HepG2 (cell line): ENCODE data around the gene N4BP2. TPM values are rescaled to one million over a fixed set of nuclear protein-coding genes. Genes with fewer than 3 reads are reported as not detected.

Experiments used
- ATAC-seq: fragments of 200-7000 bp; cut with Tn5 transposase; 3 replicates; pipeline ENCODE4 v1.9.1; 2020; ENCODE audit warnings: mild to moderate bottlenecking, moderate library complexity
- BruUV-seq: library from RNA; stranded (reverse); fragments of 400-500 nt; replicated peaks from 2 replicates; lab custom pipeline; 2021; lab: Mats Ljungman, UMichigan
- CTCF ChIA-PET: fragments of 300-600 bp; formaldehyde crosslinking; extraction: SDS; loops from one replicate; lab custom pipeline; 2021; ENCODE audit warnings: low total read pairs, inconsistent platforms, low intra/inter-chr PET ratio; lab: Yijun Ruan, JAX
- POLR2A ChIA-PET: fragments of 350-600 bp; sonication (Branson Sonifier 250); formaldehyde crosslinking; loops from one replicate; lab custom pipeline; 2020; ENCODE audit warnings: antibody characterized with exemption, inconsistent platforms; lab: Yijun Ruan, JAX
- DNase-seq: peaks from one replicate; pipeline ENCODE4 v3.0.0-alpha.2; 2015; ENCODE audit warnings: low spot score
- FAIRE-seq: peaks from 3 replicates; lab custom pipeline; 2011; peaks lifted over from hg19 to GRCh38; lab: Jason Lieb, UNC
- H2AFZ ChIP-seq: one replicate; pipeline ENCODE4 v1.6.1; 2011; ENCODE audit warnings: low read length, inconsistent platforms
- H3K27ac ChIP-seq: fragments of 300-600 bp; 3 replicates; pipeline ENCODE4 v1.8.0; 2011; ENCODE audit warnings: mixed run types, mild to moderate bottlenecking, mixed read lengths, low read length, inconsistent platforms; ENCODE audit not compliant: insufficient read depth; ENCODE audit errors: extremely low read length
- H3K27me3 ChIP-seq, 2 experiments: fragments of 200-600 bp in 1 of 2; 2 replicates in 1 of 2; 3 replicates in 1 of 2; pipeline versions ENCODE4 v1.6.0 to v1.8.0; 2011; ENCODE audit warnings: low read length in 2 of 2, mild to moderate bottlenecking in 2 of 2, moderate library complexity in 2 of 2, inconsistent platforms in 1 of 2; ENCODE audit not compliant: insufficient read depth in 2 of 2, control insufficient read depth in 1 of 2
- H3K36me3 ChIP-seq, 2 experiments: fragments of 200-600 bp in 1 of 2; replicated peaks in 1 of 2; 2 replicates in 1 of 2; 3 replicates in 1 of 2; pipeline versions ENCODE4 v1.5.1 to v1.8.0; 2011; ENCODE audit warnings: low read length in 2 of 2, inconsistent platforms in 1 of 2; ENCODE audit not compliant: insufficient read depth in 2 of 2, control insufficient read depth in 1 of 2
- H3K4me1 ChIP-seq: 2 replicates; pipeline ENCODE4 v1.5.1; 2012; ENCODE audit warnings: low read length, inconsistent platforms; ENCODE audit not compliant: insufficient read depth
- H3K4me2 ChIP-seq: 2 replicates; pipeline ENCODE4 v1.6.0; 2011; ENCODE audit warnings: low read depth, low read length, inconsistent platforms
- H3K4me3 ChIP-seq, 3 experiments: fragments of 200-600 bp in 1 of 3; sonication (generic), shearing (Covaris generic) in 1 of 3; replicated peaks in 1 of 3; 2 replicates each; pipeline ENCODE4 v1.5.1; 2011 to 2016; ENCODE audit warnings: low read length in 3 of 3, inconsistent platforms in 2 of 3, low read depth in 2 of 3, mild to moderate bottlenecking in 2 of 3, control low read depth in 1 of 3, mixed read lengths in 1 of 3; ENCODE audit not compliant: insufficient read depth in 1 of 3
- H3K79me2 ChIP-seq: one replicate; pipeline ENCODE4 v1.6.1; 2011; ENCODE audit warnings: low read length, inconsistent platforms; ENCODE audit not compliant: insufficient read depth
- H3K9ac ChIP-seq: 2 replicates; pipeline ENCODE4 v1.6.0; 2011; ENCODE audit warnings: mild to moderate bottlenecking, low read depth, low read length, inconsistent platforms; ENCODE audit not compliant: insufficient read depth
- H3K9me3 ChIP-seq: 2 replicates; pipeline ENCODE4 v1.5.1; 2012; ENCODE audit warnings: mild to moderate bottlenecking, low read length
- H4K20me1 ChIP-seq: 2 replicates; pipeline ENCODE4 v1.6.0; 2011; ENCODE audit warnings: inconsistent platforms, mild to moderate bottlenecking, low read length, moderate library complexity; ENCODE audit not compliant: insufficient read depth
- ESRRA ChIP-seq: sonication (generic); formaldehyde crosslinking; IDR thresholded peaks from 2 replicates; pipeline ENCODE4 v1.5.1; 2020; ENCODE audit warnings: mild to moderate bottlenecking, low read depth, missing genetic modification reagents
- FOXA3 ChIP-seq: IDR thresholded peaks from 2 replicates; pipeline ENCODE4 v1.6.1; 2016; ENCODE audit warnings: missing genetic modification reagents, missing compliant biosample characterization
- HOXA5 ChIP-seq: sonication (generic); formaldehyde crosslinking; IDR thresholded peaks from 2 replicates; pipeline ENCODE4 v1.4.0; 2020; ENCODE audit warnings: missing genetic modification reagents
- HOXD1 ChIP-seq: sonication (generic); formaldehyde crosslinking; IDR thresholded peaks from 2 replicates; pipeline ENCODE4 v1.5.0; 2020; ENCODE audit warnings: missing genetic modification reagents
- JUN ChIP-seq: sonication (generic); formaldehyde crosslinking; IDR thresholded peaks from 2 replicates; pipeline ENCODE4 v1.4.0; 2020; ENCODE audit warnings: mild to moderate bottlenecking, missing genetic modification reagents
- JUNB ChIP-seq: sonication (generic); formaldehyde crosslinking; IDR thresholded peaks from 2 replicates; pipeline ENCODE4 v1.8.0; 2022; ENCODE audit warnings: missing genetic modification reagents, mild to moderate bottlenecking, borderline replicate concordance
- KDM1A ChIP-seq: IDR thresholded peaks from 2 replicates; pipeline ENCODE4 v1.6.1; 2016; ENCODE audit warnings: missing compliant biosample characterization
- KDM2A ChIP-seq: sonication (generic); formaldehyde crosslinking; IDR thresholded peaks from 2 replicates; pipeline ENCODE4 v1.4.0; 2020; ENCODE audit warnings: low read depth, missing genetic modification reagents, borderline replicate concordance
- MED13 ChIP-seq: sonication (generic); formaldehyde crosslinking; IDR thresholded peaks from 2 replicates; pipeline ENCODE4 v1.5.0; 2020; ENCODE audit warnings: missing genetic modification reagents
- TRIM24 ChIP-seq: sonication (generic); formaldehyde crosslinking; IDR thresholded peaks from 2 replicates; pipeline ENCODE4 v1.8.0; 2022; ENCODE audit warnings: mild to moderate bottlenecking, missing genetic modification reagents
- YEATS2 ChIP-seq: sonication (generic); formaldehyde crosslinking; IDR thresholded peaks from 2 replicates; pipeline ENCODE4 v1.4.0; 2020; ENCODE audit warnings: missing genetic modification reagents, borderline replicate concordance
- ZNF180 ChIP-seq: sonication (generic); formaldehyde crosslinking; IDR thresholded peaks from 2 replicates; pipeline ENCODE4 v1.4.0; 2020; ENCODE audit warnings: low read depth, missing genetic modification reagents, borderline replicate concordance
- ZNF230 ChIP-seq: sonication (generic); formaldehyde crosslinking; IDR thresholded peaks from 2 replicates; pipeline ENCODE4 v1.4.0; 2020; ENCODE audit warnings: mild to moderate bottlenecking, missing genetic modification reagents
- ZNF468 ChIP-seq: sonication (generic); formaldehyde crosslinking; IDR thresholded peaks from 2 replicates; pipeline ENCODE4 v1.8.0; 2022; ENCODE audit warnings: mild to moderate bottlenecking, moderate library complexity, missing genetic modification reagents
- ZNF549 ChIP-seq: sonication (generic); formaldehyde crosslinking; IDR thresholded peaks from 2 replicates; pipeline ENCODE4 v1.5.0; 2020; ENCODE audit warnings: missing genetic modification reagents
- ZSCAN29 ChIP-seq: sonication (generic); formaldehyde crosslinking; conservative IDR thresholded peaks from 2 replicates; pipeline ENCODE4 v1.4.0; 2020; ENCODE audit warnings: mild to moderate bottlenecking, missing genetic modification reagents
- WGBS: methylation state at CpG from one replicate; pipeline ENCODE4 v1.1.6; 2017; ENCODE audit warnings: low lambda C conversion rate; 5-methylcytosine and 5-hydroxymethylcytosine counted together
- in situ Hi-C: cut with HindIII; loops from 2 replicates; pipeline ENCODE4 v1.10.0; 2017; ENCODE audit warnings: low pct_unique_long_range_greater_than_20kb; ENCODE audit not compliant: extremely low pct_ligation_motif_present
- intact Hi-C: fragments of 100-400 bp; cut with micrococcal nuclease; formaldehyde crosslinking; loops from one replicate; pipeline ENCODE4 v1.10.0; 2022; ENCODE audit not compliant: unreplicated experiment
- polyA plus RNA-seq, 8 experiments: library from polyadenylated mRNA; depleted of rRNA in 3 of 8; stranded (reverse) in 7 of 8; unstranded in 1 of 8; fragments of >200 nt; fragmentation: Illumina TruSeq in 4 of 8; extraction: Trizol in 4 of 8; gene quantifications; 2 replicates each; pipeline versions ENCODE4 v1.2.1 to v1.2.3, GENCODE V29; 2011 to 2016; ENCODE audit warnings: low read depth in 4 of 8, missing spikeins in 1 of 8, mixed read lengths in 1 of 8; ENCODE audit not compliant: insufficient read depth in 1 of 8
- total RNA-seq, 5 experiments: library from RNA; depleted of rRNA; stranded (reverse); fragments of >200 nt; fragmentation: Illumina TruSeq; extraction: Trizol; gene quantifications; 2 replicates each; pipeline ENCODE4 v1.2.3, GENCODE V29; 2016; ENCODE audit warnings: low read depth in 1 of 5
- TF ChIP-seq, protein P1 (sequence below): sonication (generic); formaldehyde crosslinking; IDR thresholded peaks from 2 replicates; pipeline ENCODE4 v1.4.0; 2020; ENCODE audit warnings: missing genetic modification reagents
- TF ChIP-seq, protein P2 (sequence below): sonication (generic); formaldehyde crosslinking; IDR thresholded peaks from 2 replicates; pipeline ENCODE4 v1.8.0; 2022; ENCODE audit warnings: missing genetic modification reagents, mild to moderate bottlenecking, borderline replicate concordance

N4BP2 gene
- total and polyA plus RNA-seq, 2 of the 13 experiments (the other 11 are each of a cell fraction or from before 2014, with no cell fraction given) = 5.6 to 12.9 TPM

DNA sequence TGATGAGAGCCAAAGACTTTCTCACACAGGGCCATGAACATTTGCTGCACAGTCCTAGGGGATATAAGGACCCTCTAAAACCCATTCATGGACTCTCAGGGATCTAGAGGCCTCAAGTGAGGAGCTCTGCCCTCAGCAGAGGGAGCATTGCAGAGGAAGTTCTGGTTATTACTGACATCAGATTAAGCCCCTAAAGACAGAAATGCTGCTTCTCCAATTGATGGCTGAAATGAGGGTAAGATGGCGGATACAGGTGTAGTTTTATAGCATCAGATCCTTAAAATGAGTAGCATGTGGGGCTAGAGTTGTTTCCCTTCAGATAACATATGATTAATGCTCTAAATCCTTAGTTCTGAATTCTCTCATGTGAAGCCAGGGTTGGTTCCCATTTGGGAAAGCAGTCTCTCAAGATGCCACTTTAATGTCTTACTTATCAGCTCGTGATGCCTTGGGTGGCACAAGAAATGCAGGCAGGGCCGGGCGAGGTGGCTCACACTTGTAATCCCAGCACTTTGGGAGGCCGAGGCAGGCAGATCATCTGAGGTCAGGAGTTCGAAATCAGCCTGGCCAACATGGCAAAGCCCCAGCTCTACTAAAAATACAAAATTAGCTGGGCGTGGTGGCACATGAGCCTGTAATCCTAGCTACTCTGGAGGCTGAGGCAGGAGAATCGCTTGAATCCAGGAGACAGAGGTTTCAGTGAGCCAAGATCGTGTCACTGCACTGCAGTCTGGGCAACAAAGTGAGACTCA is 148.0 kb downstream of the N4BP2 start:
- no peak for DNase-seq
- Histone ChIP-seq H3K9ac (no peak overlapping the region), H3K27me3 (peaks cover 0 to 9% of the 10 kb centered on the region in 2 experiments; a peak in 1 of 5 replicates), H3K36me3 (no peaks in the 10 kb centered on the region), H2AFZ (no peak overlapping the region), H3K4me3 (no peak overlapping the region), H3K4me1 (peaks cover 12% of the 10 kb centered on the region; the same call in 1 of the 2 replicates), H3K4me2 (no peak overlapping the region), H3K27ac (no peak overlapping the region), H3K9me3 (no peaks in the 10 kb centered on the region), H3K79me2 (no peaks in the 10 kb centered on the region), H4K20me1 (no peaks in the 10 kb centered on the region)
- TF ChIP-seq TRIM24 (CRISPR knock-in tag) = no peak
- no peak for TF ChIP-seq YEATS2 (CRISPR knock-in tag)
- TF ChIP-seq JUNB (CRISPR knock-in tag) = no peak
- TF ChIP-seq, protein P1, sequence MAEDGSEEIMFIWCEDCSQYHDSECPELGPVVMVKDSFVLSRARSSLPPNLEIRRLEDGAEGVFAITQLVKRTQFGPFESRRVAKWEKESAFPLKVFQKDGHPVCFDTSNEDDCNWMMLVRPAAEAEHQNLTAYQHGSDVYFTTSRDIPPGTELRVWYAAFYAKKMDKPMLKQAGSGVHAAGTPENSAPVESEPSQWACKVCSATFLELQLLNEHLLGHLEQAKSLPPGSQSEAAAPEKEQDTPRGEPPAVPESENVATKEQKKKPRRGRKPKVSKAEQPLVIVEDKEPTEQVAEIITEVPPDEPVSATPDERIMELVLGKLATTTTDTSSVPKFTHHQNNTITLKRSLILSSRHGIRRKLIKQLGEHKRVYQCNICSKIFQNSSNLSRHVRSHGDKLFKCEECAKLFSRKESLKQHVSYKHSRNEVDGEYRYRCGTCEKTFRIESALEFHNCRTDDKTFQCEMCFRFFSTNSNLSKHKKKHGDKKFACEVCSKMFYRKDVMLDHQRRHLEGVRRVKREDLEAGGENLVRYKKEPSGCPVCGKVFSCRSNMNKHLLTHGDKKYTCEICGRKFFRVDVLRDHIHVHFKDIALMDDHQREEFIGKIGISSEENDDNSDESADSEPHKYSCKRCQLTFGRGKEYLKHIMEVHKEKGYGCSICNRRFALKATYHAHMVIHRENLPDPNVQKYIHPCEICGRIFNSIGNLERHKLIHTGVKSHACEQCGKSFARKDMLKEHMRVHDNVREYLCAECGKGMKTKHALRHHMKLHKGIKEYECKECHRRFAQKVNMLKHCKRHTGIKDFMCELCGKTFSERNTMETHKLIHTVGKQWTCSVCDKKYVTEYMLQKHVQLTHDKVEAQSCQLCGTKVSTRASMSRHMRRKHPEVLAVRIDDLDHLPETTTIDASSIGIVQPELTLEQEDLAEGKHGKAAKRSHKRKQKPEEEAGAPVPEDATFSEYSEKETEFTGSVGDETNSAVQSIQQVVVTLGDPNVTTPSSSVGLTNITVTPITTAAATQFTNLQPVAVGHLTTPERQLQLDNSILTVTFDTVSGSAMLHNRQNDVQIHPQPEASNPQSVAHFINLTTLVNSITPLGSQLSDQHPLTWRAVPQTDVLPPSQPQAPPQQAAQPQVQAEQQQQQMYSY (CRISPR knock-in tag) = no peak
- no peak for TF ChIP-seq FOXA3 (CRISPR knock-in tag)
- no peak for TF ChIP-seq ZNF468
- no peak for TF ChIP-seq KDM2A (CRISPR knock-in tag)
- no peak for TF ChIP-seq ZNF230
- no peak for TF ChIP-seq ESRRA
- no peak for TF ChIP-seq HOXA5 (CRISPR knock-in tag)
- no peak for TF ChIP-seq ZSCAN29 (CRISPR knock-in tag)
- TF ChIP-seq MED13 (CRISPR knock-in tag) = no peak
- TF ChIP-seq HOXD1 (CRISPR knock-in tag) = no peak
- TF ChIP-seq, protein P2, sequence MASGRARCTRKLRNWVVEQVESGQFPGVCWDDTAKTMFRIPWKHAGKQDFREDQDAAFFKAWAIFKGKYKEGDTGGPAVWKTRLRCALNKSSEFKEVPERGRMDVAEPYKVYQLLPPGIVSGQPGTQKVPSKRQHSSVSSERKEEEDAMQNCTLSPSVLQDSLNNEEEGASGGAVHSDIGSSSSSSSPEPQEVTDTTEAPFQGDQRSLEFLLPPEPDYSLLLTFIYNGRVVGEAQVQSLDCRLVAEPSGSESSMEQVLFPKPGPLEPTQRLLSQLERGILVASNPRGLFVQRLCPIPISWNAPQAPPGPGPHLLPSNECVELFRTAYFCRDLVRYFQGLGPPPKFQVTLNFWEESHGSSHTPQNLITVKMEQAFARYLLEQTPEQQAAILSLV (CRISPR knock-in tag) = no peak
- TF ChIP-seq KDM1A (CRISPR knock-in tag) = no peak
- no peak for TF ChIP-seq JUN (CRISPR knock-in tag)
- TF ChIP-seq ZNF549 (CRISPR knock-in tag) = no peak
- TF ChIP-seq ZNF180 (CRISPR knock-in tag) = no peak
- 46% methylated on average over 9 of the region's 9 CpGs for whole genome bisulfite sequencing
- ATAC-seq = no peak
- CTCF ChIA-PET = no interaction called here
- intact Hi-C loops = no loop called here
- FAIRE-seq = no peak
- no TSS peak for BruUV-seq
- POLR2A ChIA-PET = no interaction called here
- in situ Hi-C loops = no loop called here
